T47D (cell line): Measurements from ENCODE around the gene CRAT.

Experiments used
- DNase-seq, 2 experiments: peaks; one replicate each; pipeline versions ENCODE4 v3.0.0 to v3.0.0-alpha.2; 2011 to 2012; ENCODE audit warnings: low read depth in 1 of 2, low spot score in 1 of 2
- JUND ChIP-seq: IDR thresholded peaks from 2 replicates; pipeline ENCODE4 v1.6.1; 2012; ENCODE audit warnings: low read depth
- in situ Hi-C: cut with HindIII; loops from 2 replicates; pipeline ENCODE4 v1.10.0; 2016; ENCODE audit warnings: low sequenced_read_pairs, low pct_unique_long_range_greater_than_20kb

Gene CRAT

DNA sequence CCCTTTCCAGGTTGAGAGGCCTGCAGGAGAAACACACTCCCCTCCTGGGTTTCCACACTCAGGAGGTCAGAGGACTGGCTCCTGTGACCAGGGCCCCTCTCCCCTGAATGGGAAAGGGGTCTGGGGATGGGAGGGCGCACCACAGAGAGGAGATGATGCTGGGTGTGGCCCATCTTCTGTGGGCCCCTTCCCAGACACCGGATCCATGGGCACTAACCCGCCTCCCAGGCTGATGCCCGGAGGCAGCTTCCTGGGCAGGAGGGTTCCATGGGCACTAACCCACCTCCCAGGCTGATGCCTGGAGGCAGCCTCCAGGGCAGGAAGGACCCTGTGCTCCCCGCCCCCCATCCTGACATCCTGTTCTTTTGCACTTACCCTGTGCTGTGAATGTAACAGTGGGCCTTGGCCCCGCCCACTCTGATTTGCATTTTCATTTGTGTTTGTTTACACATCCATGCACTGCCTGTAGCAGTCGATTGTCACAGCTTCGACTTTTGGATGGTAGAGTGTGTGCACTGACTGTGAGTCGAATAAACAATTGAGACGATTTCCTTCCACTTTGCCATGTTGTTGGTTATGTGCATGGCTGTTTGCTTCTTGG is 39.0 kb downstream of the CRAT start:
- TF ChIP-seq JUND, result no peak
- peak in 1 of 2 experiments; percentile 34 for DNase-seq
- in situ Hi-C loops, result no loop called here

DNA sequence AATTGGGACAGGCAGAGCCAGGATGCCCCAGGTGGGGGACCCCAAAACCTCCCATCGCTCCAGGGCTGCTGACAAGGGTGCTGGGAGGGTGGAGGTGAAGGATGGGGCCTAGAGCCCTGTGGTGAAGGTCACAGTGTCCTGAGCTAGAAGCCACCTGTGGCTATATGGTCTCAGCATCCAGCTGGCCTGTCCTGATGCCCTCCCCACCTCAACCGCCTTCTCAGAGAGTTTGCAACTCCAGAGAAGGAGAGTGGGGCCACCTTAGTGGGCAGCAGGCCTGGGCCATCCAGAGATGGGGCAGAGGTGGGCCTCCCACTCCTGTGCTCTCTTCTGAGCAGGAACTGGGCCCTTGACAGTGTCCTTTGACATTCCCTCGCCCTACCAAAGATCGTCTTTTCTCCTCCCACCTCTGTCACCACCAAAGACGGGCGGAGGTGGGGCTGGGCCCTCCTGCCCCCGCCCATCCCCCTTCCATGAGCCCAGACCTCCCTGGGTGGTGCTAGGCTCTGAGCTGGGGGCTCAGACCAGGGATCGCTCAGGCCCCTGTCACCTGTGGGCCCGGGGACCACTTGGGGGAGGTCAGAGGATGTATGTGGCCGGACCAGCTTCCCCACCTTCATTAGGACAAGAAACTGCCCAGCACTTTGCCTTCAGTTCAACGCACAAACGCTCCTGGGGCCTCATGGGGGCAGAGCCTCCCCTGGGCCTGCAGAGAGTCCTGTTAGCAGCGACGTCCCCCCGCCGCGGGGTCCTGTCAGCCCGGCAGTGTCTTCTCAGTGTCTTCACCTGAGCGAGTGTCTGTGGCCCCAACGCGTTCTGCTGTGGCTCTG is 39.7 kb downstream of the CRAT start:
- no peak for TF ChIP-seq JUND
- in situ Hi-C loops, result no loop called here
- DNase-seq, result no peak

- in situ Hi-C loops, result no loop called here
- no peak for TF ChIP-seq JUND
- DNase-seq, result no peak
Observed at GRCh38 chr9:129069862-129070641, 40.5 kb downstream of the CRAT start.

- no peak for TF ChIP-seq JUND
- DNase-seq, result no peak
- in situ Hi-C loops, result no loop called here
Observed at GRCh38 chr9:129068990-129069861, 41.4 kb downstream of the CRAT start.

DNA sequence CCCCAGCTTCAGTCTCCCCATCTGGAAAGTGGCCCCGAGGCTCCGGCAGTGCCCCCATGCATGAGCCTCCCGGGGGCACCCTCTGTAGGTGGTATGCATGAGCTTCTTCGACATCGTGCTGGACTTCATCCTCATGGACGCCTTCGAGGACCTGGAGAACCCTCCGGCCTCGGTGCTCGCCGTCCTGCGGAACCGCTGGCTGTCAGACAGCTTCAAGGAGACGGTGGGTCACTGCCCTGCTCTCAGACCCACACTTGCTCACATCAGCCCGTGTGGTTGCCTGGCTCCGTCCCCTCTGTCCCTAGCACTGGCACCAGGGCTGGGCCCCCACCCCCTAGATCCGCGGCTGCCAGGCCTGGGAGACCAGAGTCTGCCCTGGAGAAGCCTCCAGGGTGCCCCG is 42.5 kb downstream of the CRAT start:
- no peak for TF ChIP-seq JUND
- in situ Hi-C loops, result no loop called here
- no peak for DNase-seq

DNA sequence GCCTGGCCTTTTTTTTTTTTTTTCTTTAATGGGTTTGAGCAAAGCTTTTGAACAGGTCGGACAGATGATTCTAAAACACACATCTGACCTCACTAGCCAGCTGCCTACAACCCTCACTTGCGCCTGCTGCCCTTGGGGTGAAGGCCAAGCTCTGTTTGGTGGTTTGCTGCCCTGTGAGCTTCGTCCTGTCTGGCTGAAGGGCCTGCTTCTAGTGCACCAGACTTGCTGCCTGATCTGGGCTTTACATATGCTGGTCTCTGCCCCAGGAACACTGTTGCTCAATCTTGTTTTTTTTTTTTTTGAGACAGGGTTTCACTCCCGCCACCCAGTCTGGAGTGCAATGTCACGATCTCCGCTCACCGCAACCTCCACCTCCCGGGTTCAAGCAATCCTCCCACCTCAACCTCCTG is 46.1 kb downstream of the CRAT start:
- in situ Hi-C loops, result no loop called here
- no peak for DNase-seq
- no peak for TF ChIP-seq JUND

DNA sequence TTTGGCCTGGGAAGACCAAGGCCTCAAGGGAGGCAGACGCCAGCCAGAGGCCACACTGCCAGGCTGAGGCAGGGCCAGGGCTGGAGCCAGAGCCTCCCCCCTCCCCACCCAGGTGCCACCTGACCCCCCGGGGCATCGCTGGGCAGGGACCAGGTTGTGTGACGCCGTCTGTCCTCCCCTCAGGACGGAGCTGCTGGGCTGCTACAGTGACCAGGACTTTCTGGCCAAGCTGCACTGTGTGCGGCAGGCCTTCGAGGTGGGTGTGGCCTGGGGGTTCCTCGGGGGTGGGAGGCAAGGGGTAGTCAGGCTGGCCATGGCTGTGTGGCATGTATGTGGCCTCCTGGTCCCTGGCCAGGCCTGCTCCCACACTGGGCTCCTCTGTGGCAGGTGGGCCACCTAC is 47.5 kb downstream of the CRAT start:
- DNase-seq, result no peak
- in situ Hi-C loops, result no loop called here
- TF ChIP-seq JUND, result no peak

DNA sequence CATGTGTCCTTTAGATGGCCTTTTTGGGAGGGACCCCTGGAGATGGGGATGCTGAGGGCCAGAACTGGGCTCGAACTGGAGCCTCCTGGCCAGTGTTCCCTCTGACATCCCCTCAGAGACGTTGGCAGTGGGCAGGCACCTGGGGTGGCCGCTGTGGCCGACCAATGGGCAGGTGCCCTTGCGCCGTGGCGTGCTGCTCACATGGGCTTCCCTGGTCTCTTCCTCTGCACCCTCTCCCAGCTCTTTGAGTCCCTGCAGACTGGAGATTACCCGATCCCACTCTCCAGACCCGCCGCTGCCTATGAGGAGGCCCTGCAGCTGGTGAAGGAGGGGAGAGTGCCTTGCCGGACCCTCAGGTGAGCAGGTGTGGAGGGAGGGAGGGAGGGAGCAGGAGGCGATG is 49.6 kb downstream of the CRAT start:
- no peak for TF ChIP-seq JUND
- no peak for DNase-seq
- in situ Hi-C loops, result no loop called here

GRCh38 chr9:129059796-129060785 is 50.5 kb downstream of the CRAT start:
- TF ChIP-seq JUND, result no peak
- no peak for DNase-seq
- in situ Hi-C loops, result no loop called here

- no peak for TF ChIP-seq JUND
- in situ Hi-C loops, result no loop called here
- no peak for DNase-seq
Observed at GRCh38 chr9:129058965-129059795, 51.4 kb downstream of the CRAT start.
